ENCODE results near the gene TSC22D2. TPM values are rescaled to one million over a fixed set of nuclear protein-coding genes. Genes with fewer than 3 reads are reported as not detected.

The TSC22D2 gene
- total and polyA plus RNA-seq, 2 of the 8 experiments (the other 6 are each of a cell fraction or from before 2014, with no cell fraction given), result 3.4 to 27.6 TPM

DNA sequence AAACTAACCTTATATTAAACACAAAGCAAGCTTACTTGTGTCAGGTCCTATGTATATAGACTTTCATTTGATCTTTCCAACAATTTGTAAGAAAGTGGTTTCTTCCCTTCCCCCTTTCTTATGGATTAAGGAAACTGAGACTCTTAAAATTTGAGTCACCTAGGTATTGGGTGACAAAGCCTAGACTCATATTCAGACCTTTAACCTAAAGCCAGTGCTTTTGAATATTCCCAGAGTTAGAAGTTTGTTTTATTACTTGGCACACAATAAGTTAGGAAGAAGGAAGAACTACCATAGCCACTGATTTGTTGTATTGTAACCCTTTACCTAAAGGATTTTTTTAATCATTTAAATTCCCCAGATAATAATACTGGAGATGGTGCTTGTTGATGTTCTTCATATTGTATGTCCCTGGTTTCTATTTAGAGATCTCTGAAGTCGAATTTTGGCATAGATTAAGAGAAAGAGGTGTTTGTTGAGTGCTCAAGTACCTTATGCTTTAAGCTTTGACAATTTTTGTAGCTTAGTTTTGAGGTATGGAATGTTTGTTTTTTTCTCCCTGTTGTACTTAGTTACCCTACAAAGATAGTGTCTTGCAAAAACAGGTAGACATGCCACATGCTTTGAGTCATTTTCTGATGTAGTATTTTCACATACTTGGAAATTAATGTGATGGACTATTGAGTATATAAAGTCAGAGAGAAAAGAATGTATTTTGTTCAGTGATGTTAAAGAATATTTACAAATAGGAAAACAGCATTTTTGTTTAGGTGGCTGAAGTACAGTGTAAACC, 11.2 kb downstream of the TSC22D2 start (continued):
- TF ChIP-seq, protein P1, sequence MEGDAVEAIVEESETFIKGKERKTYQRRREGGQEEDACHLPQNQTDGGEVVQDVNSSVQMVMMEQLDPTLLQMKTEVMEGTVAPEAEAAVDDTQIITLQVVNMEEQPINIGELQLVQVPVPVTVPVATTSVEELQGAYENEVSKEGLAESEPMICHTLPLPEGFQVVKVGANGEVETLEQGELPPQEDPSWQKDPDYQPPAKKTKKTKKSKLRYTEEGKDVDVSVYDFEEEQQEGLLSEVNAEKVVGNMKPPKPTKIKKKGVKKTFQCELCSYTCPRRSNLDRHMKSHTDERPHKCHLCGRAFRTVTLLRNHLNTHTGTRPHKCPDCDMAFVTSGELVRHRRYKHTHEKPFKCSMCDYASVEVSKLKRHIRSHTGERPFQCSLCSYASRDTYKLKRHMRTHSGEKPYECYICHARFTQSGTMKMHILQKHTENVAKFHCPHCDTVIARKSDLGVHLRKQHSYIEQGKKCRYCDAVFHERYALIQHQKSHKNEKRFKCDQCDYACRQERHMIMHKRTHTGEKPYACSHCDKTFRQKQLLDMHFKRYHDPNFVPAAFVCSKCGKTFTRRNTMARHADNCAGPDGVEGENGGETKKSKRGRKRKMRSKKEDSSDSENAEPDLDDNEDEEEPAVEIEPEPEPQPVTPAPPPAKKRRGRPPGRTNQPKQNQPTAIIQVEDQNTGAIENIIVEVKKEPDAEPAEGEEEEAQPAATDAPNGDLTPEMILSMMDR (IDR thresholded peaks at IDR 0.05; ENCODE audit: control extremely low read depth in 1 of 3, insufficient read depth in 1 of 3, low read depth in 1 of 3, low read length in 3 of 3), result no peak
- no peak for TF ChIP-seq SUZ12 (IDR thresholded peaks at IDR 0.05; ENCODE audit: low read length)
- no peak for TF ChIP-seq RAD21 (IDR thresholded peaks at IDR 0.05 in 1 of 2, conservative IDR thresholded peaks at IDR 0.05 in 1 of 2; ENCODE audit: low read depth in 2 of 2, low read length in 2 of 2)
- no peak for TF ChIP-seq TEAD4 (IDR thresholded peaks at IDR 0.05; ENCODE audit: low read depth, low read length)

Data from H1 (cell line).